Stomach (tissue), 4 donors: ENCODE data around the gene ADARB2.

Experiments used
- CTCF ChIP-seq, 7 experiments: fragments of 450-650 bp in 4 of 7; fragments of 200-600 bp in 3 of 7; sonication (generic) in 3 of 7; IDR thresholded peaks; one replicate each; pipeline ENCODE4 v1.5.1; 2016 to 2019; ENCODE audit warnings: antibody characterized with exemption in 7 of 7, control low read depth in 2 of 7, mild to moderate bottlenecking in 1 of 7
- EP300 ChIP-seq: sonication (generic); formaldehyde crosslinking; IDR thresholded peaks from one replicate; pipeline ENCODE4 v1.6.1; 2017; ENCODE audit warnings: antibody characterized with exemption
- POLR2A ChIP-seq, 4 donors: fragments of 450-650 bp; IDR thresholded peaks; one replicate each; pipeline ENCODE4 v1.6.1; 2016; ENCODE audit warnings: antibody characterized with exemption in 4 of 4, control low read depth in 2 of 4, mild to moderate bottlenecking in 1 of 4, moderate library complexity in 1 of 4
- POLR2AphosphoS5 ChIP-seq, 3 donors: sonication (generic); formaldehyde crosslinking; IDR thresholded peaks; one replicate each; pipeline ENCODE4 v1.6.1; 2016; ENCODE audit warnings: antibody characterized with exemption in 3 of 3

DNA sequence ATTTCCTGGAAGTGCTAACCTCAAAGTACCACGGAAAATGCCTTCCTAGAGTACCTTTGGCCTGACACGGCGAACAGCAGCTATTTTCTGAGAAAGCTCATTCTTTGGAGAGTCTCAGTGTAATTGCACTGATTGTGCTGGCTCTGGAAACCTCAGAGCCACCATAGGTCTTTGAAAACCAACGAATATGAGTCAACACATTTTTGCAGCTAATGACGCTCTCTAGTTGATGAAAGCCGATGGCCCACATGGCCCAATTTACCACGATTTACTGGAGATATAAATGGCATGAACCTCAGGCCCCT lies 187.1 kb downstream of the ADARB2 start:
- no peak for TF ChIP-seq CTCF (IDR thresholded peaks at IDR 0.05)
- no peak for TF ChIP-seq POLR2AphosphoS5 (IDR thresholded peaks at IDR 0.05)
- TF ChIP-seq EP300 = no peak
- TF ChIP-seq POLR2A (IDR thresholded peaks at IDR 0.05) = no peak
